Astrocyte of the spinal cord (primary cell): Measurements from ENCODE around the gene PTPN4.

Experiments used
- DNase-seq: peaks from one replicate; pipeline ENCODE4 v3.0.0; 2011; ENCODE audit warnings: low read depth, low spot score
- H3K4me3 ChIP-seq: 2 replicates; pipeline ENCODE4 v1.5.1; 2011; ENCODE audit warnings: low read depth, mild to moderate bottlenecking, low read length, moderate library complexity
- CTCF ChIP-seq: IDR thresholded peaks from 2 replicates; pipeline ENCODE4 v1.5.1; 2012; ENCODE audit warnings: low read depth, mild to moderate bottlenecking, low read length, inconsistent platforms
- in situ Hi-C: cut with HindIII; loops from 2 replicates; pipeline ENCODE4 v1.10.0; 2017; ENCODE audit warnings: low sequenced_read_pairs

PTPN4 gene

GRCh38 chr2:119809339-119810048 lies 49.8 kb downstream of the PTPN4 start:
- no peak overlapping the region for H3K4me3 ChIP-seq
- peak; percentile 79 for DNase-seq
- in situ Hi-C loops = no loop called here
- TF ChIP-seq CTCF = no peak

- in situ Hi-C loops = no loop called here
- no peak overlapping the region for H3K4me3 ChIP-seq
- TF ChIP-seq CTCF = no peak
- DNase-seq = no peak
Measured at GRCh38 chr2:119810049-119810630, 50.4 kb downstream of the PTPN4 start.

- in situ Hi-C loops = no loop called here
- H3K4me3 ChIP-seq = no peak overlapping the region
- no peak for TF ChIP-seq CTCF
- no peak for DNase-seq
Measured at GRCh38 chr2:119814216-119814615, 54.5 kb downstream of the PTPN4 start.

- TF ChIP-seq CTCF = no peak
- no peak overlapping the region for H3K4me3 ChIP-seq
- in situ Hi-C loops = no loop called here
- no peak for DNase-seq
Measured at GRCh38 chr2:119818792-119819191, 59.1 kb downstream of the PTPN4 start.

- in situ Hi-C loops = no loop called here
- TF ChIP-seq CTCF = no peak
- DNase-seq = no peak
- H3K4me3 ChIP-seq = no peak overlapping the region
Measured at GRCh38 chr2:119819846-119820245, 60.1 kb downstream of the PTPN4 start.

- peak; percentile 76 for DNase-seq
- H3K4me3 ChIP-seq = no peak overlapping the region
- TF ChIP-seq CTCF = no peak
- in situ Hi-C loops = no loop called here
Measured at GRCh38 chr2:119820275-119820674, 60.6 kb downstream of the PTPN4 start.
